Uterus (tissue), 4 donors: ENCODE results near the gene KRT79. TPM values are rescaled to one million over a fixed set of nuclear protein-coding genes. Genes with fewer than 3 reads are reported as not detected.

Source experiments
- DNase-seq, 2 donors: peaks; one replicate each; pipeline ENCODE4 v3.0.0-alpha.2; 2019 to 2020
- H3K27ac ChIP-seq, 2 donors: fragments of 200-600 bp; sonication (generic); 1 replicate in 1 of 2; 2 replicates in 1 of 2; pipeline ENCODE4 v1.5.1; 2016 to 2018
- H3K27me3 ChIP-seq, 2 donors: fragments of 200-600 bp; sonication (generic); one replicate each; pipeline ENCODE4 v1.5.1; 2018 to 2019; ENCODE audit warnings: control low read depth in 1 of 2
- H3K36me3 ChIP-seq, 2 donors: fragments of 200-600 bp; sonication (generic); one replicate each; pipeline ENCODE4 v1.5.1; 2019; ENCODE audit warnings: control low read depth in 1 of 2
- H3K4me1 ChIP-seq, 2 donors: fragments of 200-600 bp; sonication (generic); one replicate each; pipeline ENCODE4 v1.5.1; 2018 to 2019; ENCODE audit warnings: control low read depth in 1 of 2
- H3K4me3 ChIP-seq, 2 donors: fragments of 200-600 bp; sonication (generic); 1 replicate in 1 of 2; 2 replicates in 1 of 2; pipeline ENCODE4 v1.5.1; 2018 to 2019; ENCODE audit warnings: mild to moderate bottlenecking in 1 of 2
- H3K9me3 ChIP-seq, 2 donors: fragments of 200-600 bp; sonication (generic); one replicate each; pipeline ENCODE4 v1.5.1; 2019; ENCODE audit warnings: control low read depth in 1 of 2
- POLR2A ChIP-seq, 2 donors: fragments of 450-650 bp; IDR thresholded peaks; one replicate each; pipeline ENCODE4 v1.6.1; 2016; ENCODE audit warnings: antibody characterized with exemption in 2 of 2, mild to moderate bottlenecking in 1 of 2, moderate library complexity in 1 of 2
- intact Hi-C: fragments of 100-400 bp; cut with DNase I; formaldehyde crosslinking; loops from one replicate; pipeline ENCODE4 v1.15.1; 2023; ENCODE audit warnings: low total_unique reads
- total RNA-seq, 4 donors: library from RNA; depleted of rRNA in 3 of 4; stranded (reverse); fragments of >200 nt in 3 of 4; gene quantifications; one replicate each; pipeline versions ENCODE4 v1.1.0 to v1.2.4, GENCODE V29; 2014 to 2023
- TF ChIP-seq, protein P1 (sequence below), 4 experiments: fragments of 200-600 bp in 2 of 4; fragments of 450-650 bp in 2 of 4; sonication (generic) in 2 of 4; IDR thresholded peaks; one replicate each; pipeline ENCODE4 v1.5.1; 2016 to 2019; ENCODE audit warnings: antibody characterized with exemption in 4 of 4, mild to moderate bottlenecking in 2 of 4, moderate library complexity in 1 of 4
- donor health status: DM: yes; HTN: yes; CAD: no.

Gene KRT79
- total RNA-seq, 4 donors from 2014 or later = not detected

DNA sequence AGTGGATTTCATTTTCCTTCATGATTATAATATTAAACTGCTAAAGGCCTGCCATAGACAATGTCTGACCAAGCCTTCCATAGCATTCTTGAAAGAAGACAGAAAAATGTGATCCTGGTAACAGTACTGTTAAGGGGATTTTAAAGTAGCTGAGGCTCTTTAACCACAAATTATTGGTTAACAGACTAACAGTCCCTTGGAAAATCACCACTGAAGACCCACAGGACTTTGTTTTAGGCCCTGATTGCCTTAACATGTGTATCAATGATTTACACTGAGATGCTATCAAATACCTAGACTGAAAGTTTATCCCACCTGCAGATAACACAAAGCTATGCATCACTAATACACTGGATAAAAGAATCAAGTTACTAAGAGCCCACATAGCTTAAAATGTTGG, 6.0 kb downstream of the KRT79 start:
- H3K9me3 ChIP-seq = no peaks in the 10 kb centered on the region
- H3K36me3 ChIP-seq = no peaks in the 10 kb centered on the region
- DNase-seq = no peak
- no peaks in the 10 kb centered on the region for H3K27me3 ChIP-seq
- H3K4me1 ChIP-seq = no peaks in the 10 kb centered on the region
- intact Hi-C loops = no loop called here
- no peak overlapping the region for H3K27ac ChIP-seq
- H3K4me3 ChIP-seq = no peak overlapping the region
- TF ChIP-seq, protein P1, sequence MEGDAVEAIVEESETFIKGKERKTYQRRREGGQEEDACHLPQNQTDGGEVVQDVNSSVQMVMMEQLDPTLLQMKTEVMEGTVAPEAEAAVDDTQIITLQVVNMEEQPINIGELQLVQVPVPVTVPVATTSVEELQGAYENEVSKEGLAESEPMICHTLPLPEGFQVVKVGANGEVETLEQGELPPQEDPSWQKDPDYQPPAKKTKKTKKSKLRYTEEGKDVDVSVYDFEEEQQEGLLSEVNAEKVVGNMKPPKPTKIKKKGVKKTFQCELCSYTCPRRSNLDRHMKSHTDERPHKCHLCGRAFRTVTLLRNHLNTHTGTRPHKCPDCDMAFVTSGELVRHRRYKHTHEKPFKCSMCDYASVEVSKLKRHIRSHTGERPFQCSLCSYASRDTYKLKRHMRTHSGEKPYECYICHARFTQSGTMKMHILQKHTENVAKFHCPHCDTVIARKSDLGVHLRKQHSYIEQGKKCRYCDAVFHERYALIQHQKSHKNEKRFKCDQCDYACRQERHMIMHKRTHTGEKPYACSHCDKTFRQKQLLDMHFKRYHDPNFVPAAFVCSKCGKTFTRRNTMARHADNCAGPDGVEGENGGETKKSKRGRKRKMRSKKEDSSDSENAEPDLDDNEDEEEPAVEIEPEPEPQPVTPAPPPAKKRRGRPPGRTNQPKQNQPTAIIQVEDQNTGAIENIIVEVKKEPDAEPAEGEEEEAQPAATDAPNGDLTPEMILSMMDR (IDR thresholded peaks at IDR 0.05) = no peak
- no peak for TF ChIP-seq POLR2A (IDR thresholded peaks at IDR 0.05)

DNA sequence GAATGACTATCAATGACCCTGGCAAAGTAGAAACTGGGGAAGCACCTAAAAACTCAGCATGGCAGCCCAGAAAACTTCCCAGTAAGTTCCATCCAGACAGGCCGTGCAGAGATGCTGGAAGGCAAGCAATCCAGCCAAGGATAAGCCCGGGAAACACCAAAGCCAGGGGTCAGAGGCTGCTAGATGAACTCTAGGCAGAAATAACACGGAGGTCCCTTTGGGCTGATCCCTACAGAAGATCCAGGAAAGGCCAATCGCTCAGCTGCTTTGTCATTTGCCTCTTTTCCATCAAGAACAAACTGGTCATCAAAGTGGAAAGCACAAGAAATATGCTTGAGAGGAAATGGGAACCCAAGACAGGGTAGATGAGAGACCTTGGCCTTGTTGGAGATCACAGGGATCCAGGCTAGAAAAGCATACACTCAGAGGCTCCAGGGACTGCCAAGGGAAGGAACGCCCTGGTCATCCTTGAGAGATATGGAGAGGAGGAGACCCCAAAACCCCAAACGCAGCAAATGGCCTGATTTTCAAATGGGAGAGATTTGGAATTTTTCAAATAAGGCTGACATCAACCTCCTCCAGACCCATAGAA, 6.5 kb downstream of the KRT79 start:
- no peaks in the 10 kb centered on the region for H3K9me3 ChIP-seq
- DNase-seq = no peak
- no peaks in the 10 kb centered on the region for H3K4me1 ChIP-seq
- H3K27me3 ChIP-seq = no peaks in the 10 kb centered on the region
- intact Hi-C loops = no loop called here
- no peak overlapping the region for H3K27ac ChIP-seq
- TF ChIP-seq, protein P1 (IDR thresholded peaks at IDR 0.05) = no peak
- no peak for TF ChIP-seq POLR2A (IDR thresholded peaks at IDR 0.05)
- no peaks in the 10 kb centered on the region for H3K36me3 ChIP-seq
- no peak overlapping the region for H3K4me3 ChIP-seq

GRCh38 chr12:52826611-52827498, 7.3 kb downstream of the KRT79 start:
- no peak overlapping the region for H3K27ac ChIP-seq
- no peaks in the 10 kb centered on the region for H3K36me3 ChIP-seq
- no peak overlapping the region for H3K4me3 ChIP-seq
- H3K4me1 ChIP-seq = no peaks in the 10 kb centered on the region
- no peaks in the 10 kb centered on the region for H3K27me3 ChIP-seq
- intact Hi-C loops = no loop called here
- H3K9me3 ChIP-seq = no peaks in the 10 kb centered on the region
- no peak for DNase-seq
- no peak for TF ChIP-seq POLR2A (IDR thresholded peaks at IDR 0.05)

- no peak for TF ChIP-seq POLR2A (IDR thresholded peaks at IDR 0.05)
- TF ChIP-seq, protein P1 (IDR thresholded peaks at IDR 0.05) = no peak
- no peaks in the 10 kb centered on the region for H3K4me1 ChIP-seq
- H3K27me3 ChIP-seq = no peaks in the 10 kb centered on the region
- intact Hi-C loops = no loop called here
- no peak for DNase-seq
- H3K36me3 ChIP-seq = no peaks in the 10 kb centered on the region
- no peak overlapping the region for H3K4me3 ChIP-seq
- H3K27ac ChIP-seq = no peak overlapping the region
- H3K9me3 ChIP-seq = no peaks in the 10 kb centered on the region
These were observed 8.2 kb downstream of the KRT79 start for GRCh38 chr12:52825961-52826360.

DNA sequence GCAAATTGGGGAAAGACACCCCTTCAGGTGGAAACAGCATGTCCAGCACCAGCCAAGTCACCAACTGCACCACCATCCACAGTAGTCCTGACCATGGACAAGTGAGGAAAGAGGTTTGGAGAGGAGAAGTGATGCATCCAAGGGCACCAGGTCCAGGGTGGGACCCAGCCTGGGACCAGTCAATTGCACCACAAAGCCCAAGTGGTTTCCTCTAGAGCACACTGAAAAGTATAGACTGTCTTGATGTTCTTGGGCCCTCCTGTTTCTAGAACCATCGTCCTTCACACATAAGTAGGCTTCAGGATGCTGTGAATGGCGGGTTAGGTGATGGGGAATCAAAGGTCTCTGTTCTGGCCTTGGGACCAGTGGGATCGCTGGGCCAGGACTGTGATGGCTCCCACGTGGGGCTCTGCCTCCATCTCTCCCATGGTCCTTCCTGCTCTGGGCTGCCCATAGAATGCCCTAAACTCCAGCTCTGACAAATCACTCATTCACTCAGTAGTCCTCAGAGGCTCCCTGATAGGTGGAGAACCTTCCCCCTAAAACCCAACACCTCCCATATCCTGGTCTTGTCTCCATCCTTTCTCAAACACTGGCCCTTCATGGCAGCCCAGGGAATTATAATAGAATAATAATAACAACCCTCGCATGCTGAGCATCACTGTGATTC, 9.2 kb downstream of the KRT79 start:
- H3K4me1 ChIP-seq = no peaks in the 10 kb centered on the region
- H3K9me3 ChIP-seq = no peaks in the 10 kb centered on the region
- no peak overlapping the region for H3K27ac ChIP-seq
- TF ChIP-seq POLR2A (IDR thresholded peaks at IDR 0.05) = no peak
- TF ChIP-seq, protein P1 (IDR thresholded peaks at IDR 0.05) = no peak
- no peak overlapping the region for H3K4me3 ChIP-seq
- intact Hi-C loops = no loop called here
- H3K27me3 ChIP-seq = no peaks in the 10 kb centered on the region
- no peaks in the 10 kb centered on the region for H3K36me3 ChIP-seq
- DNase-seq = no peak
